ENCODE results near the gene IFI6. TPM values are rescaled to one million over a fixed set of nuclear protein-coding genes. Genes with fewer than 3 reads are reported as not detected.

IFI6 gene
- total RNA-seq, 1 experiment from 2014 or later, result 14.8 TPM

- Histone ChIP-seq H3K4me3 (replicated peaks in 1 of 2; ENCODE audit: low read depth in 1 of 2, low read length in 2 of 2) (no peak within 1 kb of the TSS), H3K36me3 (ENCODE audit: control insufficient read depth in 1 of 2, insufficient read depth in 2 of 2, low read length in 2 of 2) (no peaks in the 10 kb centered on the region), H3K27me3 (ENCODE audit: insufficient read depth, low read length) (no peaks in the 10 kb centered on the region), H3K4me2 (ENCODE audit: low read length) (no peak within 1 kb of the TSS), H3K9ac (ENCODE audit: low read length) (no peak within 1 kb of the TSS), H3K9me3 (ENCODE audit: control insufficient read depth in 1 of 2, insufficient read depth in 1 of 2, low read depth in 1 of 2, low read length in 2 of 2) (no peaks in the 10 kb centered on the region), H3K27ac (ENCODE audit: low read depth, low read length) (no peak within 1 kb of the TSS), H3K79me2 (ENCODE audit: insufficient read depth, low read length) (no peaks in the 10 kb centered on the region), H4K20me1 (ENCODE audit: insufficient read depth) (no peaks in the 10 kb centered on the region), H2AFZ (ENCODE audit: low read depth, low read length, poor library complexity, severe bottlenecking) (no peak within 1 kb of the TSS), H3K9me2 (ENCODE audit: insufficient read depth) (no peaks in the 10 kb centered on the region), H3K4me1 (ENCODE audit: control insufficient read depth in 1 of 2, insufficient read depth in 2 of 2, low read length in 2 of 2) (peaks cover 0 to 6% of the 10 kb centered on the region in 2 experiments; a peak in 2 of 4 replicates)
- ChIA-PET RAD21 (ENCODE audit: low non-redundant PET in 1 of 2, low total read pairs in 2 of 2, uncharacterized antibody in 2 of 2, unreplicated experiment in 2 of 2) (no interaction called here), POLR2A (no interaction called here), CTCF (no interaction called here)
- BruUV-seq (replicated peaks), result no TSS peak
- ATAC-seq, result no peak
- TF ChIP-seq EZH2 (IDR thresholded peaks at IDR 0.05) (no peak), RAD21 (IDR thresholded peaks at IDR 0.05; ENCODE audit: low read depth) (no peak), SP1 (IDR thresholded peaks at IDR 0.05; ENCODE audit: low read depth) (no peak), EGR1 (IDR thresholded peaks at IDR 0.05; ENCODE audit: low read depth) (no peak), MAX (IDR thresholded peaks at IDR 0.05) (no peak), CEBPB (IDR thresholded peaks at IDR 0.05; ENCODE audit: low read depth) (no peak), JUND (IDR thresholded peaks at IDR 0.05) (no peak), SRF (IDR thresholded peaks at IDR 0.05; ENCODE audit: low read depth) (no peak), TCF7L2 (IDR thresholded peaks at IDR 0.05; ENCODE audit: borderline replicate concordance, extremely low read depth, insufficient read depth, insufficient read length) (no peak), ELF1 (IDR thresholded peaks at IDR 0.05; ENCODE audit: borderline replicate concordance, low read depth) (no peak), REST (IDR thresholded peaks at IDR 0.05; ENCODE audit: low read depth) (no peak), CBX3 (IDR thresholded peaks at IDR 0.05; ENCODE audit: low read depth) (no peak)
- DNase-seq (ENCODE audit: low read depth, low spot score), result no peak
- intact Hi-C loops (cut with micrococcal nuclease), result no loop called here
Measured at GRCh38 chr1:27634985-27635367, 37.0 kb downstream of the IFI6 start, which contains the start of gene FGR. FGR (minus strand) TSS chr1:27635185; CDS start chr1:27623916, 11,269 bp downstream.

Data from HCT116 (cell line).